WTC11 (cell line): Measurements from ENCODE around the gene MUSTN1. TPM values are rescaled to one million over a fixed set of nuclear protein-coding genes. Genes with fewer than 3 reads are reported as not detected.

Experiments
- ATAC-seq: fragments of 200-7000 bp; cut with Tn5 transposase; 2 replicates; pipeline ENCODE4 v1.10.0; 2021; ENCODE audit warnings: mild to moderate bottlenecking, moderate library complexity
- CTCF ChIA-PET: fragments of 300-600 bp; sonication (Branson Sonifier 250); formaldehyde crosslinking; loops from one replicate; lab custom pipeline; 2021; ENCODE audit warnings: antibody characterized with exemption; lab: Charles Lee
- POLR2A ChIA-PET: fragments of 350-600 bp; sonication (Branson Sonifier 250); formaldehyde crosslinking; loops from one replicate; lab custom pipeline; 2021; ENCODE audit warnings: antibody characterized with exemption; lab: Charles Lee
- DNase-seq: peaks from one replicate; pipeline ENCODE4 v3.0.0; 2021; ENCODE audit warnings: low spot score
- H3K27ac Mint-ChIP-seq: 2 replicates; pipeline ENCODE4 v1.8.0; 2021; ENCODE audit warnings: mixed read lengths
- H3K27me3 Mint-ChIP-seq: 2 replicates; pipeline ENCODE4 v1.8.0; 2021; ENCODE audit warnings: low read depth, mild to moderate bottlenecking, moderate library complexity, mixed read lengths
- H3K36me3 Mint-ChIP-seq: 2 replicates; pipeline ENCODE4 v1.8.0; 2021; ENCODE audit warnings: mixed read lengths
- H3K4me1 Mint-ChIP-seq: 2 replicates; pipeline ENCODE4 v1.8.0; 2022; ENCODE audit warnings: mixed read lengths
- H3K4me3 Mint-ChIP-seq: 2 replicates; pipeline ENCODE4 v1.8.0; 2021; ENCODE audit warnings: mild to moderate bottlenecking, moderate library complexity, mixed read lengths
- H3K9me3 Mint-ChIP-seq: 2 replicates; pipeline ENCODE4 v1.8.0; 2021; ENCODE audit warnings: mixed read lengths
- ATF1 ChIP-seq: sonication (generic); formaldehyde crosslinking; IDR thresholded peaks from 2 replicates; pipeline ENCODE4 v1.8.1; 2023; ENCODE audit warnings: mild to moderate bottlenecking, moderate library complexity, missing genetic modification reagents
- E2F1 ChIP-seq: sonication (generic); formaldehyde crosslinking; IDR thresholded peaks from 2 replicates; pipeline ENCODE4 v1.8.0; 2022; ENCODE audit warnings: mild to moderate bottlenecking, missing genetic modification reagents
- ELF4 ChIP-seq: sonication (generic); formaldehyde crosslinking; IDR thresholded peaks from 2 replicates; pipeline ENCODE4 v1.8.1; 2022; ENCODE audit warnings: low read depth, mild to moderate bottlenecking, moderate library complexity, missing genetic modification reagents
- ESRRA ChIP-seq: sonication (generic); formaldehyde crosslinking; IDR thresholded peaks from 2 replicates; pipeline ENCODE4 v1.8.1; 2022; ENCODE audit warnings: mild to moderate bottlenecking, missing genetic modification reagents, borderline replicate concordance
- FOXP1 ChIP-seq: sonication (generic); formaldehyde crosslinking; IDR thresholded peaks from 2 replicates; pipeline ENCODE4 v1.8.0; 2022; ENCODE audit warnings: missing genetic modification reagents, mild to moderate bottlenecking, moderate library complexity, borderline replicate concordance
- HMGA2 ChIP-seq: fragments of 250-450 bp; sonication (Bioruptor Pico); IDR thresholded peaks from 2 replicates; pipeline ENCODE4 v1.4.0; 2021; ENCODE audit warnings: mild to moderate bottlenecking, moderate library complexity
- IRF1 ChIP-seq: sonication (generic); formaldehyde crosslinking; IDR thresholded peaks from 2 replicates; pipeline ENCODE4 v1.8.0; 2023; ENCODE audit warnings: missing genetic modification reagents
- IRF2 ChIP-seq: sonication (generic); formaldehyde crosslinking; IDR thresholded peaks from 2 replicates; pipeline ENCODE4 v1.8.0; 2022; ENCODE audit warnings: low read depth, missing genetic modification reagents, borderline replicate concordance
- MXD4 ChIP-seq: fragments of 250-450 bp; sonication (Bioruptor Pico); IDR thresholded peaks from 2 replicates; pipeline ENCODE4 v1.8.0; 2021; ENCODE audit warnings: mild to moderate bottlenecking, moderate library complexity, borderline replicate concordance
- MYBL2 ChIP-seq: sonication (generic); formaldehyde crosslinking; IDR thresholded peaks from 2 replicates; pipeline ENCODE4 v1.8.1; 2023; ENCODE audit warnings: mild to moderate bottlenecking, moderate library complexity, missing genetic modification reagents
- NFATC4 ChIP-seq: fragments of 250-450 bp; sonication (Bioruptor Pico); IDR thresholded peaks from 2 replicates; pipeline ENCODE4 v1.9.0; 2021; ENCODE audit warnings: mild to moderate bottlenecking
- NFE2L1 ChIP-seq: sonication (generic); formaldehyde crosslinking; IDR thresholded peaks from 2 replicates; pipeline ENCODE4 v1.8.1; 2023; ENCODE audit warnings: missing genetic modification reagents
- NR2C2 ChIP-seq: sonication (generic); formaldehyde crosslinking; IDR thresholded peaks from 2 replicates; pipeline ENCODE4 v1.8.0; 2022; ENCODE audit warnings: mild to moderate bottlenecking, missing genetic modification reagents
- NR3C1 ChIP-seq: sonication (generic); formaldehyde crosslinking; conservative IDR thresholded peaks from 2 replicates; pipeline ENCODE4 v1.8.1; 2023; ENCODE audit warnings: low read depth, mild to moderate bottlenecking, missing genetic modification reagents
- RELA ChIP-seq: sonication (generic); formaldehyde crosslinking; IDR thresholded peaks from 2 replicates; pipeline ENCODE4 v1.8.1; 2022; ENCODE audit warnings: missing genetic modification reagents, mild to moderate bottlenecking, borderline replicate concordance
- SP1 ChIP-seq: sonication (generic); formaldehyde crosslinking; conservative IDR thresholded peaks from 2 replicates; pipeline ENCODE4 v1.8.1; 2022; ENCODE audit warnings: missing genetic modification reagents
- TCF7 ChIP-seq: sonication (generic); formaldehyde crosslinking; IDR thresholded peaks from 2 replicates; pipeline ENCODE4 v1.8.0; 2022; ENCODE audit warnings: mild to moderate bottlenecking, low read depth, missing genetic modification reagents, moderate library complexity
- TEAD1 ChIP-seq: sonication (generic); formaldehyde crosslinking; IDR thresholded peaks from 2 replicates; pipeline ENCODE4 v1.8.0; 2022; ENCODE audit warnings: mild to moderate bottlenecking, missing genetic modification reagents
- ZNF232 ChIP-seq: sonication (generic); formaldehyde crosslinking; IDR thresholded peaks from 2 replicates; pipeline ENCODE4 v1.8.0; 2022; ENCODE audit warnings: mild to moderate bottlenecking, missing genetic modification reagents
- ZNF396 ChIP-seq: fragments of 250-450 bp; sonication (Bioruptor Pico); IDR thresholded peaks from 2 replicates; pipeline ENCODE4 v1.8.0; 2021; ENCODE audit warnings: mild to moderate bottlenecking, moderate library complexity, borderline replicate concordance
- ZNF416 ChIP-seq: fragments of 250-450 bp; sonication (Bioruptor Pico); IDR thresholded peaks from 2 replicates; pipeline ENCODE4 v1.9.0; 2021; ENCODE audit warnings: mild to moderate bottlenecking, inconsistent platforms
- ZNF423 ChIP-seq: fragments of 250-450 bp; sonication (Bioruptor Pico); IDR thresholded peaks from 2 replicates; pipeline ENCODE4 v2.1.2; 2022; ENCODE audit warnings: mild to moderate bottlenecking, moderate library complexity
- ZNF512 ChIP-seq: sonication (generic); formaldehyde crosslinking; IDR thresholded peaks from 2 replicates; pipeline ENCODE4 v1.8.1; 2022; ENCODE audit warnings: missing genetic modification reagents, borderline replicate concordance
- ZNF671 ChIP-seq: fragments of 250-450 bp; sonication (Bioruptor Pico); IDR thresholded peaks from 2 replicates; pipeline ENCODE4 v1.8.0; 2021; ENCODE audit warnings: mild to moderate bottlenecking
- total RNA-seq: library from RNA; stranded (reverse); gene quantifications from 3 replicates; pipeline ENCODE4 v1.2.3, GENCODE V29; 2021
- TF ChIP-seq, protein P1 (sequence below): sonication (generic); formaldehyde crosslinking; IDR thresholded peaks from 2 replicates; pipeline ENCODE4 v1.8.0; 2022; ENCODE audit warnings: mild to moderate bottlenecking, missing genetic modification reagents
- TF ChIP-seq, protein P2 (sequence below): fragments of 250-450 bp; sonication (Bioruptor Pico); IDR thresholded peaks from 2 replicates; pipeline ENCODE4 v1.9.0; 2021; ENCODE audit warnings: mild to moderate bottlenecking
- TF ChIP-seq, protein P3 (sequence below): fragments of 200-600 bp; IDR thresholded peaks from 2 replicates; pipeline ENCODE4 v1.8.0; 2022; ENCODE audit warnings: antibody characterized with exemption

MUSTN1 gene
- total RNA-seq, 1 experiment from 2014 or later: 4.2 TPM

GRCh38 chr3:52827441-52827840 is 7.4 kb downstream of the MUSTN1 start (continued):
- TF ChIP-seq, protein P1, sequence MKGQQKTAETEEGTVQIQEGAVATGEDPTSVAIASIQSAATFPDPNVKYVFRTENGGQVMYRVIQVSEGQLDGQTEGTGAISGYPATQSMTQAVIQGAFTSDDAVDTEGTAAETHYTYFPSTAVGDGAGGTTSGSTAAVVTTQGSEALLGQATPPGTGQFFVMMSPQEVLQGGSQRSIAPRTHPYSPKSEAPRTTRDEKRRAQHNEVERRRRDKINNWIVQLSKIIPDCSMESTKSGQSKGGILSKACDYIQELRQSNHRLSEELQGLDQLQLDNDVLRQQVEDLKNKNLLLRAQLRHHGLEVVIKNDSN (CRISPR knock-in tag): no peak
- TF ChIP-seq, protein P2, sequence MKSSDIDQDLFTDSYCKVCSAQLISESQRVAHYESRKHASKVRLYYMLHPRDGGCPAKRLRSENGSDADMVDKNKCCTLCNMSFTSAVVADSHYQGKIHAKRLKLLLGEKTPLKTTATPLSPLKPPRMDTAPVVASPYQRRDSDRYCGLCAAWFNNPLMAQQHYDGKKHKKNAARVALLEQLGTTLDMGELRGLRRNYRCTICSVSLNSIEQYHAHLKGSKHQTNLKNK: no peak
- TF ChIP-seq RELA (no peak), ZNF396 (CRISPR knock-in tag) (no peak), MYBL2 (CRISPR knock-in tag) (no peak), ZNF232 (CRISPR knock-in tag) (no peak)

DNA sequence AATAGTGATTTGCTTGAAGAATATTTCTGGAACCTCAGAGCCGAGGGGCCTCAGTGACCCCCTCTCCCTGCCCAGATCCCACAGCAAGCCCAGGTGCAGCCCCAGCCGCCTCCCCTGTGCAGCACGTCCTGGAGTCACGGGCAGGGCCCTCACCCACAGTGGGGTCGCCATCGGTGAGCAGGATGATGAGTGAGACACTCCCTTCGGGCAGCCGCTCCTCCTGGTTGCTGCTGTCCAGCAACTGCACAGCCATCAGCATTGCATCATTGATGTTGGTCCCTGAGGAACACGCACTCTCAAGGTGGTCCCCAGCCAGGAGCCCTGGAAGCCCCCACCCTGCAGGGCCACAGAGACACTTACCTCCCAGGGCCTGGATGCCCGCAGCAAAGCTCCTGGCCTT is 10.8 kb downstream of the MUSTN1 start:
- POLR2A ChIA-PET: no interaction called here
- peaks cover 12% of the 10 kb centered on the region for H3K4me1 Mint-ChIP-seq
- ATAC-seq: no peak
- no peaks in the 10 kb centered on the region for H3K27me3 Mint-ChIP-seq
- TF ChIP-seq ZNF423 (CRISPR knock-in tag): no peak
- TF ChIP-seq NR3C1 (CRISPR knock-in tag): no peak
- TF ChIP-seq ZNF232 (CRISPR knock-in tag): no peak
- TF ChIP-seq TEAD1 (CRISPR knock-in tag): no peak
- TF ChIP-seq ZNF512 (CRISPR knock-in tag): no peak
- no peak for TF ChIP-seq ZNF396 (CRISPR knock-in tag)
- TF ChIP-seq MXD4: no peak
- TF ChIP-seq NFATC4: no peak
- TF ChIP-seq HMGA2 (CRISPR knock-in tag): no peak
- no peak for TF ChIP-seq FOXP1 (CRISPR knock-in tag)
- no peak for TF ChIP-seq NR2C2 (CRISPR knock-in tag)
- TF ChIP-seq, protein P3, sequence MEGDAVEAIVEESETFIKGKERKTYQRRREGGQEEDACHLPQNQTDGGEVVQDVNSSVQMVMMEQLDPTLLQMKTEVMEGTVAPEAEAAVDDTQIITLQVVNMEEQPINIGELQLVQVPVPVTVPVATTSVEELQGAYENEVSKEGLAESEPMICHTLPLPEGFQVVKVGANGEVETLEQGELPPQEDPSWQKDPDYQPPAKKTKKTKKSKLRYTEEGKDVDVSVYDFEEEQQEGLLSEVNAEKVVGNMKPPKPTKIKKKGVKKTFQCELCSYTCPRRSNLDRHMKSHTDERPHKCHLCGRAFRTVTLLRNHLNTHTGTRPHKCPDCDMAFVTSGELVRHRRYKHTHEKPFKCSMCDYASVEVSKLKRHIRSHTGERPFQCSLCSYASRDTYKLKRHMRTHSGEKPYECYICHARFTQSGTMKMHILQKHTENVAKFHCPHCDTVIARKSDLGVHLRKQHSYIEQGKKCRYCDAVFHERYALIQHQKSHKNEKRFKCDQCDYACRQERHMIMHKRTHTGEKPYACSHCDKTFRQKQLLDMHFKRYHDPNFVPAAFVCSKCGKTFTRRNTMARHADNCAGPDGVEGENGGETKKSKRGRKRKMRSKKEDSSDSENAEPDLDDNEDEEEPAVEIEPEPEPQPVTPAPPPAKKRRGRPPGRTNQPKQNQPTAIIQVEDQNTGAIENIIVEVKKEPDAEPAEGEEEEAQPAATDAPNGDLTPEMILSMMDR: no peak
- no peak for TF ChIP-seq ELF4 (CRISPR knock-in tag)
- no peak for TF ChIP-seq SP1 (CRISPR knock-in tag)
- no peak for TF ChIP-seq IRF2
- no peak for TF ChIP-seq ZNF416
- no peak for TF ChIP-seq ZNF671 (CRISPR knock-in tag)
- no peak overlapping the region for H3K4me3 Mint-ChIP-seq
- DNase-seq: no peak
- CTCF ChIA-PET: interaction anchor here (1.0 to 6.4 kb wide), 3 partner anchors 22 to 234 kb away, joined by 3 to 96 read pairs (median 4); partner anchors contain the start of gene ITIH3
- no peak overlapping the region for H3K27ac Mint-ChIP-seq
- no peaks in the 10 kb centered on the region for H3K9me3 Mint-ChIP-seq
- no peaks in the 10 kb centered on the region for H3K36me3 Mint-ChIP-seq

GRCh38 chr3:52822363-52822762 is 12.5 kb downstream of the MUSTN1 start:
- ATAC-seq (no peak), DNase-seq (no peak)
- Mint-ChIP-seq H3K27me3 (no peaks in the 10 kb centered on the region), H3K27ac (no peak overlapping the region), H3K36me3 (no peaks in the 10 kb centered on the region), H3K9me3 (no peaks in the 10 kb centered on the region), H3K4me1 (peaks cover 12% of the 10 kb centered on the region), H3K4me3 (no peak overlapping the region)
- no peak for TF ChIP-seq IRF1 (CRISPR knock-in tag)
- TF ChIP-seq ESRRA (CRISPR knock-in tag): no peak
- TF ChIP-seq ZNF671 (CRISPR knock-in tag): no peak
- no peak for TF ChIP-seq NR3C1 (CRISPR knock-in tag)
- no peak for TF ChIP-seq TCF7 (CRISPR knock-in tag)
- TF ChIP-seq NFATC4: no peak
- no peak for TF ChIP-seq MXD4
- TF ChIP-seq ATF1 (CRISPR knock-in tag): no peak
- no peak for TF ChIP-seq E2F1 (CRISPR knock-in tag)
- TF ChIP-seq NFE2L1: no peak
- ChIA-PET POLR2A (no interaction called here), CTCF (interaction anchor here (6.4 kb wide), 1 partner anchor 29 kb away, joined by 96 read pairs; the partner anchor contains the start of gene ITIH3)
